ENCODE measurements around the gene PTDSS2.
"Not testable (repeated sequence)": the region's sequence is repeated elsewhere in the genome, so short reads cannot be mapped to it uniquely, and the experiment has no call there.

The PTDSS2 gene

GRCh38 chr11:464316-464715 is 14.2 kb downstream of the PTDSS2 start:
- Histone ChIP-seq H3K9me3 (ENCODE audit: severe bottlenecking) (no peaks in the 10 kb centered on the region), H3K4me3 (ENCODE audit: severe bottlenecking) (no peak overlapping the region), H3K4me1 (ENCODE audit: insufficient read depth, poor library complexity, severe bottlenecking) (no peaks in the 10 kb centered on the region), H3K27ac (ENCODE audit: poor library complexity, severe bottlenecking) (no peak overlapping the region), H3K27me3 (ENCODE audit: insufficient read depth, poor library complexity, severe bottlenecking) (no peaks in the 10 kb centered on the region), H3K36me3 (ENCODE audit: low read depth) (peaks cover 18% of the 10 kb centered on the region)
- no peak for TF ChIP-seq CTCF (IDR thresholded peaks at IDR 0.05; ENCODE audit: poor library complexity, severe bottlenecking)
- ATAC-seq (ENCODE audit: low read depth) (no peak), DNase-seq (ENCODE audit: low spot score) (peak; percentile 52)

GRCh38 chr11:465896-466530 is 15.9 kb downstream of the PTDSS2 start:
- no peak overlapping the region for H3K4me3 ChIP-seq (ENCODE audit: severe bottlenecking)
- H3K4me1 ChIP-seq (ENCODE audit: insufficient read depth, poor library complexity, severe bottlenecking), result peaks cover 4% of the 10 kb centered on the region
- no peaks in the 10 kb centered on the region for H3K27me3 ChIP-seq (ENCODE audit: insufficient read depth, poor library complexity, severe bottlenecking)
- no peaks in the 10 kb centered on the region for H3K9me3 ChIP-seq (ENCODE audit: severe bottlenecking)
- no peak overlapping the region for H3K27ac ChIP-seq (ENCODE audit: poor library complexity, severe bottlenecking)
- peaks cover 8% of the 10 kb centered on the region for H3K36me3 ChIP-seq (ENCODE audit: low read depth)
- DNase-seq (ENCODE audit: low spot score) (no peak), ATAC-seq (ENCODE audit: low read depth) (no peak)
- TF ChIP-seq CTCF (IDR thresholded peaks at IDR 0.05; ENCODE audit: poor library complexity, severe bottlenecking), result no peak

GRCh38 chr11:468036-468435 is 18.0 kb downstream of the PTDSS2 start:
- no peak overlapping the region for H3K27ac ChIP-seq (ENCODE audit: poor library complexity, severe bottlenecking)
- H3K9me3 ChIP-seq (ENCODE audit: severe bottlenecking), result no peaks in the 10 kb centered on the region
- no peak for ATAC-seq (ENCODE audit: low read depth)
- no peak for TF ChIP-seq CTCF (IDR thresholded peaks at IDR 0.05; ENCODE audit: poor library complexity, severe bottlenecking)
- H3K4me1 ChIP-seq (ENCODE audit: insufficient read depth, poor library complexity, severe bottlenecking), result peaks cover 4% of the 10 kb centered on the region
- H3K27me3 ChIP-seq (ENCODE audit: insufficient read depth, poor library complexity, severe bottlenecking), result no peaks in the 10 kb centered on the region
- H3K36me3 ChIP-seq (ENCODE audit: low read depth), result peaks cover 8% of the 10 kb centered on the region; the same call in 1 of the 2 replicates
- H3K4me3 ChIP-seq (ENCODE audit: severe bottlenecking), result no peak overlapping the region
- no peak for DNase-seq (ENCODE audit: low spot score)

GRCh38 chr11:468493-468892 is 18.4 kb downstream of the PTDSS2 start:
- Histone ChIP-seq H3K9me3 (ENCODE audit: severe bottlenecking) (no peaks in the 10 kb centered on the region), H3K4me3 (ENCODE audit: severe bottlenecking) (no peak overlapping the region), H3K27ac (ENCODE audit: poor library complexity, severe bottlenecking) (no peak overlapping the region), H3K27me3 (ENCODE audit: insufficient read depth, poor library complexity, severe bottlenecking) (no peaks in the 10 kb centered on the region), H3K4me1 (ENCODE audit: insufficient read depth, poor library complexity, severe bottlenecking) (peaks cover 4% of the 10 kb centered on the region), H3K36me3 (ENCODE audit: low read depth) (peaks cover 8% of the 10 kb centered on the region; the same call in 1 of the 2 replicates)
- DNase-seq (ENCODE audit: low spot score), result no peak
- TF ChIP-seq CTCF (IDR thresholded peaks at IDR 0.05; ENCODE audit: poor library complexity, severe bottlenecking), result no peak
- no peak for ATAC-seq (ENCODE audit: low read depth)

- not testable (repeated sequence) for H3K4me1 ChIP-seq (ENCODE audit: insufficient read depth, poor library complexity, severe bottlenecking); H3K4me3 ChIP-seq (ENCODE audit: severe bottlenecking); ATAC-seq (ENCODE audit: low read depth); H3K27me3 ChIP-seq (ENCODE audit: insufficient read depth, poor library complexity, severe bottlenecking); H3K36me3 ChIP-seq (ENCODE audit: low read depth); H3K9me3 ChIP-seq (ENCODE audit: severe bottlenecking); DNase-seq (ENCODE audit: low spot score)
- H3K27ac ChIP-seq (ENCODE audit: poor library complexity, severe bottlenecking), result peak overlapping the region; percentile 10
Observed at GRCh38 chr11:469026-469683, 19.1 kb downstream of the PTDSS2 start.
